ENCODE measurements around the gene MYH11.
"Not testable (repeated sequence)": the region's sequence is repeated elsewhere in the genome, so short reads cannot be mapped to it uniquely, and the experiment has no call there.

Gene MYH11

GRCh38 chr16:15703029-15703736 is 153.6 kb downstream of the MYH11 start:
- DNase-seq, result no peak

- no peak for DNase-seq
These were observed 154.6 kb downstream of the MYH11 start for GRCh38 chr16:15701975-15702970.

GRCh38 chr16:15701367-15701766 is 155.5 kb downstream of the MYH11 start:
- no peak for DNase-seq

GRCh38 chr16:15699819-15700218 is 157.0 kb downstream of the MYH11 start:
- DNase-seq, result no peak

GRCh38 chr16:15694499-15694898 is 162.3 kb downstream of the MYH11 start:
- no peak for DNase-seq

GRCh38 chr16:15692508-15692907 is 164.3 kb downstream of the MYH11 start:
- not testable (repeated sequence) for DNase-seq

- DNase-seq, result no peak
These were observed 165.8 kb downstream of the MYH11 start for GRCh38 chr16:15691046-15691445.

- no peak for DNase-seq
These were observed 166.5 kb downstream of the MYH11 start for GRCh38 chr16:15690296-15690695.

GRCh38 chr16:15689290-15689689 is 167.5 kb downstream of the MYH11 start:
- DNase-seq, result no peak

- no peak for DNase-seq
These were observed 170.5 kb downstream of the MYH11 start for GRCh38 chr16:15686287-15686686.

- no peak for DNase-seq
These were observed 174.7 kb downstream of the MYH11 start for GRCh38 chr16:15682105-15682570.

- no peak for DNase-seq
These were observed 179.4 kb downstream of the MYH11 start for GRCh38 chr16:15677447-15677846.

GRCh38 chr16:15676506-15676905 is 180.3 kb downstream of the MYH11 start:
- DNase-seq, result no peak

GRCh38 chr16:15674571-15674970 is 182.3 kb downstream of the MYH11 start:
- DNase-seq, result no peak

GRCh38 chr16:15672514-15673167 is 184.2 kb downstream of the MYH11 start:
- DNase-seq, result peak; percentile 67

GRCh38 chr16:15672127-15672513 is 184.7 kb downstream of the MYH11 start:
- DNase-seq, result not testable (repeated sequence)

GRCh38 chr16:15671530-15672117 is 185.2 kb downstream of the MYH11 start:
- DNase-seq, result no peak

GRCh38 chr16:15667091-15667742 is 189.6 kb downstream of the MYH11 start:
- no peak for DNase-seq

GRCh38 chr16:15665107-15665506 is 191.7 kb downstream of the MYH11 start:
- DNase-seq, result no peak

GRCh38 chr16:15660203-15660601 is 196.6 kb downstream of the MYH11 start:
- no peak for DNase-seq

- no peak for DNase-seq
These were observed 198.3 kb downstream of the MYH11 start for GRCh38 chr16:15658556-15658955.

- no peak for DNase-seq
These were observed 198.7 kb downstream of the MYH11 start for GRCh38 chr16:15658149-15658548.

Measured in activated gamma-delta T cell treated with Interleukin-2 at 50 U/mL for 16 hours (primary cell).